Measurements from ENCODE around the gene UBE2L3. TPM values are rescaled to one million over a fixed set of nuclear protein-coding genes. Genes with fewer than 3 reads are reported as not detected.
"Not testable (repeated sequence)": the region's sequence is repeated elsewhere in the genome, so short reads cannot be mapped to it uniquely, and the experiment has no call there.

UBE2L3 gene
- total and polyA plus RNA-seq, 2 of the 8 experiments (the other 6 are each of a cell fraction or from before 2014, with no cell fraction given) = 63.5 to 90.0 TPM

GRCh38 chr22:21617337-21617736 lies 49.8 kb downstream of the UBE2L3 start:
- H3K79me2 ChIP-seq (ENCODE audit: control insufficient read depth in 1 of 2, insufficient read depth in 2 of 2, low read length in 2 of 2) = peaks cover 0 to 35% of the 10 kb centered on the region in 2 experiments; a peak in 1 of 4 replicates
- not testable (repeated sequence) for H3K23me2 ChIP-seq (ENCODE audit: low read depth, low read length); FAIRE-seq

More at GRCh38 chr22:21617337-21617736, 49.8 kb downstream of the UBE2L3 start:
- not testable (repeated sequence) for H2BK12ac ChIP-seq (ENCODE audit: low read depth, low read length); H3K27me3 ChIP-seq (replicated peaks in 1 of 4; ENCODE audit: control insufficient read depth in 3 of 4, extremely low read depth in 1 of 4, insufficient read depth in 3 of 4, low read length in 3 of 4); H3K23ac ChIP-seq (ENCODE audit: insufficient read length); H3K4me2 ChIP-seq (ENCODE audit: insufficient read depth in 1 of 2, low read depth in 2 of 2, low read length in 2 of 2); H2AK5ac ChIP-seq (ENCODE audit: low read depth, low read length); H2BK120ac ChIP-seq (replicated peaks; ENCODE audit: low read depth, low read length); H4K5ac ChIP-seq (ENCODE audit: insufficient read length, low read depth, low read length); H3K4me1 ChIP-seq (replicated peaks in 1 of 4; ENCODE audit: control insufficient read depth in 3 of 4, insufficient read depth in 4 of 4, low read length in 3 of 4); H3K4me3 ChIP-seq (ENCODE audit: extremely low read depth in 1 of 4, insufficient read depth in 2 of 4, low read depth in 3 of 4, low read length in 4 of 4); H2AFZ ChIP-seq (ENCODE audit: low read length); H2BK20ac ChIP-seq (ENCODE audit: low read length); DNase-seq (ENCODE audit: low read depth in 1 of 2, low spot score in 2 of 2); H2BK5ac ChIP-seq (ENCODE audit: low read depth, low read length); H3K56ac ChIP-seq (replicated peaks; ENCODE audit: insufficient read length, low read depth, low read length); H3K9ac ChIP-seq (replicated peaks in 1 of 4; ENCODE audit: extremely low read depth in 1 of 4, low read depth in 3 of 4, low read length in 3 of 4); H3K4ac ChIP-seq (replicated peaks; ENCODE audit: insufficient read length, low read depth, low read length); H3K18ac ChIP-seq (ENCODE audit: extremely low read depth, low read length); H4K91ac ChIP-seq (replicated peaks; ENCODE audit: insufficient read length, low read length); H3K14ac ChIP-seq (ENCODE audit: insufficient read length); H4K8ac ChIP-seq (ENCODE audit: extremely low read depth, insufficient read depth, low read length); H2BK15ac ChIP-seq (ENCODE audit: low read length); H3K27ac ChIP-seq (ENCODE audit: low read depth, low read length); H3K9me3 ChIP-seq (ENCODE audit: insufficient read depth in 2 of 2, low read depth in 1 of 2, low read length in 1 of 2)
- WGBS, 2 experiments (ENCODE audit: extremely low coverage in 1 of 2, insufficient coverage in 1 of 2, insufficient read length in 1 of 2, insufficient replicate concordance in 2 of 2, low coverage in 1 of 2, low lambda C conversion rate in 2 of 2, missing lambda C conversion rate in 1 of 2) = 90% methylated on average over 6 of the region's 6 CpGs; no CpG with 5 or more reads in 1 of the 2 experiments
- peaks cover 17 to 34% of the 10 kb centered on the region in 2 experiments for H4K20me1 ChIP-seq (replicated peaks in 1 of 2; ENCODE audit: control insufficient read depth in 1 of 2, insufficient read depth in 2 of 2, low read length in 2 of 2)
- POLR2A ChIA-PET (ENCODE audit: partially characterized antibody) = interaction anchor here (1.6 kb wide), 1 partner anchor 15 kb away, joined by 4 read pairs; no protein-coding TSS in a partner anchor
- peaks cover 0 to 14% (median 2%) of the 10 kb centered on the region in 4 experiments; a peak in 4 of 8 replicates for H3K36me3 ChIP-seq (ENCODE audit: control insufficient read depth in 2 of 4, insufficient read depth in 4 of 4, low read length in 3 of 4)
- CTCF ChIA-PET (ENCODE audit: partially characterized antibody) = interaction anchor here (2.0 to 24.1 kb wide), 5 partner anchors 8 to 25 kb away, joined by 6 to 499 read pairs (median 17); partner anchors contain the start of genes CCDC116, SDF2L1 and YDJC
- peaks cover 22% of the 10 kb centered on the region for H3K79me1 ChIP-seq (ENCODE audit: low read depth, low read length)
